ENCODE measurements around the gene KRTAP10-11.
"Not testable (repeated sequence)": the region's sequence is repeated elsewhere in the genome, so short reads cannot be mapped to it uniquely, and the experiment has no call there.

KRTAP10-11 gene

DNA sequence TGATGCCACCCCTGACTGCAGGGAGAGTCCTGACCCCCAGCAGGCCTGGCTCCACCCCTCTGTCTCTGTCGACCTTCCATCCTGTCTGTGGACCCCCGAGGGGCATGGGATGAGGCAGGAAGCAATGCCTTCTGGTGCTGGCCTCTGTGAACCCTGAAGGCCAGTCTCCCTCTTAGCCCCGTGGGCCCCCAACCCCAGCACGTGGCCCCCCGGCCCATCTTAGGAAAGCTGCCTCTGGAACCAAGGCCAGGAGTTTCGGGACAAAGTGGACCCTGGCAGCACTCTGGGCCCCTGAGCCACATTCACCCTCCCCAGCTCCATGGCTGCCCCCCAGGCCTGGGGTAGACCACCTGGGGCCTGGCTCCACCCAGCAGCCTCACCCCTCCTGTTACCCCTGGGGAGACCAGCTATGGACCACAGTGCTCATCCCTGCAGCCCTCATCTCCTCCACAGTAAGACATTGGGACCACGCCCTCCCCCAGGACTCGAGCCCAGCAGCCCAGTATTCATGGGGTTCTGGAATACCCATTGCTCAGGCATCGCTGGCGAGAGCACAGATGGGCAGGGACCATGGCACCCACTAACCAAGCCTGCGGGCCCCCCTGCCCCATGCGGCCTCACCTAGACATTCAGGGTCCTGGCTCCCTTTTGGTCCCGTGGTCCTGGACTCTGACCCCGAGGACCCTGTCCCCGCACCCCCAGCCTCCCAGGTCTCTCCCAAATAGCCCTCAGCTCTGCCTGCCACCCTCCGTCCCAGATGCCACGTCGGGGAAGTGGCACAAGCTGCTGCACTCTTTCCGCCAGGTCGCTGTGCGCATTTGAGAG, 7.5 kb upstream of the KRTAP10-11 start:
- H3K36me3 ChIP-seq (ENCODE audit: control insufficient read depth, insufficient read depth, low read length); H3K4me3 ChIP-seq (ENCODE audit: insufficient read depth, low read depth, low read length); H3K9me3 ChIP-seq (ENCODE audit: control insufficient read depth, low read length); H3K27ac ChIP-seq (ENCODE audit: insufficient read depth, low read depth, low read length, poor library complexity, severe bottlenecking); H3K27me3 ChIP-seq (ENCODE audit: control insufficient read depth, insufficient read depth, low read length, poor library complexity, severe bottlenecking): not testable (repeated sequence)
- WGBS, 2 experiments: 91 to 95% methylated on average over 19 to 20 of the region's 21 CpGs
- H3K4me1 ChIP-seq (ENCODE audit: control insufficient read depth, insufficient read depth, low read length): peaks cover 12% of the 10 kb centered on the region

DNA sequence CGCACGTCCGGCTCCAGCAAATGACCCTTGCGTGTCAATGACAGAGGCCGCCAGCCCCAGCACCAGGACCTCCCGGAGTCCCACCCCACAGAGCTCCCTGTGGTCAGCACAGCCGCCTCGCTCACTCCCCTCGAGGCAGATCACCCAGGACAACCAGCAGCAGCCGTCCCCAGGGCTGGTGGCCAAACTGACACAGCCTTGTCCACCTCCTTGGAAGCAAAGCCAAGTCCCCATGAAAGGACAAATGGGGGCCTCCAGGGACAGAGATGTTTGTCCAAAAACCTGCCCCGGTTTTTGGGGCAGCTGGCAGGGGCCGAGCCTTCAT, 6.9 kb upstream of the KRTAP10-11 start:
- WGBS, 2 experiments: 96% methylated on average over 12 of the region's 12 CpGs
- no peak overlapping the region for H3K4me3 ChIP-seq (ENCODE audit: insufficient read depth, low read depth, low read length)
- peaks cover 2% of the 10 kb centered on the region for H3K9me3 ChIP-seq (ENCODE audit: control insufficient read depth, low read length)
- H3K36me3 ChIP-seq (ENCODE audit: control insufficient read depth, insufficient read depth, low read length): no peaks in the 10 kb centered on the region
- H3K4me1 ChIP-seq (ENCODE audit: control insufficient read depth, insufficient read depth, low read length): peaks cover 12% of the 10 kb centered on the region
- H3K27ac ChIP-seq (ENCODE audit: insufficient read depth, low read depth, low read length, poor library complexity, severe bottlenecking): no peak overlapping the region
- no peaks in the 10 kb centered on the region for H3K27me3 ChIP-seq (ENCODE audit: control insufficient read depth, insufficient read depth, low read length, poor library complexity, severe bottlenecking)

DNA sequence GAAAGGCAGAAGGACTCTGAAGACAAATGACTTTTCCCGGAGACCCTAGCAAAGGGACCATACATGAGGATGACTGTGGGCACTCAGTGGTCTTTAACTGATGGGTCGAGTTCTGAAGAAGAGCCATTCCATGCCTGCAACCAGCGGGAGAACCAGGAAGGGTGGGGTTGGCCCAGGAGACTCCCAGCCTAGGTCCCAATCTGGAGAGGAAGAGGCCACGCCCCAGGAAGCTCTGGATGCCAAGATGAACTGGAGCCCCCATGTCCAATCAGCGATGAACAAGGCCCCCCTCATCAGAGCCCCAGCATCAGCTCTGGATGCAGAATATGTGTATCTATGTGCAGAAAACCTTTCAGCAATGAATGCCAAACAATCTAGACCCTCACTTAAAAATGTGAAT, 5.5 kb upstream of the KRTAP10-11 start:
- Histone ChIP-seq H3K4me1 (ENCODE audit: control insufficient read depth, insufficient read depth, low read length) (peaks cover 12% of the 10 kb centered on the region), H3K36me3 (ENCODE audit: control insufficient read depth, insufficient read depth, low read length) (no peaks in the 10 kb centered on the region), H3K27ac (ENCODE audit: insufficient read depth, low read depth, low read length, poor library complexity, severe bottlenecking) (no peak overlapping the region), H3K9me3 (ENCODE audit: control insufficient read depth, low read length) (peaks cover 2% of the 10 kb centered on the region), H3K27me3 (ENCODE audit: control insufficient read depth, insufficient read depth, low read length, poor library complexity, severe bottlenecking) (no peaks in the 10 kb centered on the region), H3K4me3 (ENCODE audit: insufficient read depth, low read depth, low read length) (no peak overlapping the region)
- WGBS, 2 experiments: 93 to 94% methylated on average over 5 of the region's 5 CpGs

DNA sequence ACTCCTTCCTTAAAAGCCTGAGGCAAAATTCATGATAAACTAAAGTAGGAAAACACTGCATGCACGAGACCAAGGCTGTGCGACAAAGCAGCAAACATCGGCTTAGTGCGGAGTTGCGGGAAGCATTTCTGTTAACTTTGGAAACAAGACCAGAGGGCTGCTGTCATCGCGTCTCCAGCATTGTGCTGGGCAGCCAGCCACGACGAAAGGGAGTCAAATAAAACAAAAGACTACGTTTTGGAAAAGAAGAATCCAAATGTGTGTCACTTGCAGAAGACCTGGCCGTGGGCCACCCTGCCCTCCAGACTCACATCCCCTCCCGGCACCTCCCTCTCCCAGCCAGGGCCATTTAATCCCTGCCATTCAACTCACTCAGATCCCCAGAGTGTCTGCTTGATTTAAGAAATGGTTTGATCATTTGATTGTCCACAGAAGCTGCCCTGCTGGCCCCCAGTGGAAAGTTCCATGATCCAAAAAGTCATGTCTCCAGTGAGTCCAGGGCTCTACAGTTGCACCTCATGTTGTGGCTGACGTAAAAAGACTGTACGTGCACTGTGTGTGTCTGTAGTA, 2.4 kb upstream of the KRTAP10-11 start:
- Histone ChIP-seq H3K9me3 (ENCODE audit: control insufficient read depth, low read length) (peaks cover 2% of the 10 kb centered on the region), H3K4me3 (ENCODE audit: insufficient read depth, low read depth, low read length) (no peak overlapping the region), H3K27me3 (ENCODE audit: control insufficient read depth, insufficient read depth, low read length, poor library complexity, severe bottlenecking) (no peaks in the 10 kb centered on the region), H3K4me1 (ENCODE audit: control insufficient read depth, insufficient read depth, low read length) (peaks cover 11% of the 10 kb centered on the region), H3K36me3 (ENCODE audit: control insufficient read depth, insufficient read depth, low read length) (no peaks in the 10 kb centered on the region), H3K27ac (ENCODE audit: insufficient read depth, low read depth, low read length, poor library complexity, severe bottlenecking) (no peak overlapping the region)
- 81 to 86% methylated on average over 14 of the region's 14 CpGs for WGBS, 2 experiments

DNA sequence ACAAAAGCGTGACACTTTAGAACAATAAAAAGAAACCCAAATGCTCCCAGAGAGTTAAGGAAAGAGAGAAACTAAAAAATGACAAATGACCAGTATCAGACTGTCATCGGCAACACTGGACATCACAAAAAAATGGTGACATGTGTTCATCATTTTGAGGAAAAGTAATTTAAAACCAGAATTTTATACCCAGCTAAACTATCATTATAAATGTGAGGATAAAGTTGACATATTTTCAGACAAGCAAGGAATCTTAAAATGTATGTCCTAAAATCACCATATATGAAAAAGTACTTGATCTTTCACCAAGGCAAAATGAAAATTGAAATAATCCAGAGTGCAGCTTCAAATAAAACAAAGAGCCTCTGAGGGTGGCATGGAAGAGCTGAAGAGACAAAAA, 1.3 kb upstream of the KRTAP10-11 start:
- no peaks in the 10 kb centered on the region for H3K36me3 ChIP-seq (ENCODE audit: control insufficient read depth, insufficient read depth, low read length)
- no peaks in the 10 kb centered on the region for H3K27me3 ChIP-seq (ENCODE audit: control insufficient read depth, insufficient read depth, low read length, poor library complexity, severe bottlenecking)
- no peak overlapping the region for H3K4me3 ChIP-seq (ENCODE audit: insufficient read depth, low read depth, low read length)
- peaks cover 11% of the 10 kb centered on the region for H3K4me1 ChIP-seq (ENCODE audit: control insufficient read depth, insufficient read depth, low read length)
- no peak overlapping the region for H3K27ac ChIP-seq (ENCODE audit: insufficient read depth, low read depth, low read length, poor library complexity, severe bottlenecking)
- 80 to 88% methylated on average over 2 of the region's 2 CpGs for WGBS, 2 experiments
- peaks cover 2% of the 10 kb centered on the region for H3K9me3 ChIP-seq (ENCODE audit: control insufficient read depth, low read length)

DNA sequence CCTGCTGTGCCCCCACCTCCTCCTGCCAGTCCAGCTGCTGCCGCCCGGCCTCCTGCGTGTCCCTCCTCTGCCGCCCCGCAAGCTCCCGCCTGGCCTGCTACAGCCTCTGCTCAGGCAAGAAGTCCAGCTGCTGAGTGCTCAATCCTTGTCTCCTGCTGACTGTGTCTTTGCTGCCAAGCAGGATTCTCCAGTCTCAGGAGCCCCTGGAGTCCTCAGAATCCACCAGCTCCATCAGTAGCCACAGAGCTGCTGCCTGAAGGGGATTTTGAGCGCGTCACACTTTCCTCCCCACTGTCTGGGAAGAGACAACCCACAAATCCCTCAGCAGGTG, 973 bp downstream of the KRTAP10-11 start:
- H3K9me3 ChIP-seq (ENCODE audit: control insufficient read depth, low read length): peaks cover 2% of the 10 kb centered on the region
- H3K4me1 ChIP-seq (ENCODE audit: control insufficient read depth, insufficient read depth, low read length): peaks cover 11% of the 10 kb centered on the region
- 66 to 70% methylated on average over 8 of the region's 8 CpGs for WGBS, 2 experiments
- H3K27ac ChIP-seq (ENCODE audit: insufficient read depth, low read depth, low read length, poor library complexity, severe bottlenecking): no peak overlapping the region
- H3K27me3 ChIP-seq (ENCODE audit: control insufficient read depth, insufficient read depth, low read length, poor library complexity, severe bottlenecking): no peaks in the 10 kb centered on the region
- no peak overlapping the region for H3K4me3 ChIP-seq (ENCODE audit: insufficient read depth, low read depth, low read length)
- H3K36me3 ChIP-seq (ENCODE audit: control insufficient read depth, insufficient read depth, low read length): no peaks in the 10 kb centered on the region

DNA sequence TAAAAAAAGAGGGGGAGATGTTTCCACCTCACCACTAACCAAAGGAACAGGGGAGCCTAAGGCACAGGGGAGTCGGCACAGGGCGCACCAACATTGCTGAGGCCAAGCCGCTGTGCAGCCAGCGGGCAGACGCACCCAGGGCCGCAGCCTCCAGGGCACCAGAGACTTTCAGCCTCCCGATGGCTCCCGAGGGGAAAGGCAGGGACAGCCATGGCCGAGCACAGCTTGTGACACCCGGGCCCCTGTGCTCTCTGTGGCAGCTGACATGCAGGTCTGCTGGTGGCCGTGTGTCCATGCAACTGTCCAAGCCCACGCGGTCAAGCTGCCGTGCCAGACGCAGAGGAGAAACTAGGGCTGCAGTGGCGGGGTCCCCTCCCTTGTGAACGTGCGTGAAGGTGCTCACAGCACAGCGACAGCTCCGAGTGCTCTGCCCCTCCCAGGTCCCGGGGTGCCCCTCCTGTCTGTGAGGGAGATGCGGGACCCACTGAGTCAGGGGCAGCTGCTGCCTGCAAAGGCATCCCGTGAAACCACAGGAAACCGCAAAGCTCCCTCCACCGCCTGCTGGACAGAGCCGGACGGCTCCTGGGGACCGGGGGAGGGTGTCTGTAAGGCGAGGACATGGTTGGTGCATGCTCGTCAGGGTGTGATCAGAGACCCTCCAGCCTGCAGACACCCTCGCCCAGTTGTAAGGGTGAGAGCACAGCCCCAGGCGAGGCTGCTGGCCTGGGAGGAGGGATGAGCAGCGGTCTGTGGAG, 2.5 kb downstream of the KRTAP10-11 start:
- H3K27ac ChIP-seq (ENCODE audit: insufficient read depth, low read depth, low read length, poor library complexity, severe bottlenecking): no peak overlapping the region
- H3K4me1 ChIP-seq (ENCODE audit: control insufficient read depth, insufficient read depth, low read length): peaks cover 11% of the 10 kb centered on the region
- H3K36me3 ChIP-seq (ENCODE audit: control insufficient read depth, insufficient read depth, low read length): no peaks in the 10 kb centered on the region
- WGBS, 2 experiments: 93 to 94% methylated on average over 33 of the region's 33 CpGs
- H3K27me3 ChIP-seq (ENCODE audit: control insufficient read depth, insufficient read depth, low read length, poor library complexity, severe bottlenecking): no peaks in the 10 kb centered on the region
- H3K9me3 ChIP-seq (ENCODE audit: control insufficient read depth, low read length): peaks cover 2% of the 10 kb centered on the region
- no peak overlapping the region for H3K4me3 ChIP-seq (ENCODE audit: insufficient read depth, low read depth, low read length)

DNA sequence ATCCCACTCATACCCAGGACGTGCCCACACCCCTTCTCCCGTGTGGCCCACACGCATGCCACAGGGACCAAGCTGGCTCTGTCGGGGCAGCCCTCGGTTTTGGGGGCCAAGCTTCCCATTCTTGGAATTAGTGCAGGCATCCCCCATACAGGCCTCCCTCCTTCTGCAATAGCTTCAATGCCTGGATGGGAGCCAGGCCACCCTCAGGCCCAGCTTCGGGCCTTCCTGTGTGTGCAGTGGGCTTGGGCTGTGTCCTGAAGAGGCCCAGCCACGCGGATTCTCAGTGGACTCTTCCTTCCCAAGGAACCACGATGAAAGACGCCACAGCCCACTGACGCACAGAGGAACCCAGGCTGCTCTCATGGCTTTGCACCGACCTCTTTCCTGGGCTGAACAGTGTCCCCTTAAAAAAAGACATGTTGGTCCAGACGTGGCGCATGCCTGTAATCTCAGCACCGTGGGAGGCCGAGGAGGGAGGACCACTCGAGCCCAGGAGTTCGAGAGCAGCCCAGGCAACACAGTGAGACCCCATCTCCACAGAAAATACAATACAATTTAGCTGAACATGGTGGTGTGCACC, 3.4 kb downstream of the KRTAP10-11 start:
- no peaks in the 10 kb centered on the region for H3K9me3 ChIP-seq (ENCODE audit: control insufficient read depth, low read length)
- no peak overlapping the region for H3K27ac ChIP-seq (ENCODE audit: insufficient read depth, low read depth, low read length, poor library complexity, severe bottlenecking)
- no peak overlapping the region for H3K4me3 ChIP-seq (ENCODE audit: insufficient read depth, low read depth, low read length)
- H3K4me1 ChIP-seq (ENCODE audit: control insufficient read depth, insufficient read depth, low read length): peaks cover 11% of the 10 kb centered on the region
- WGBS, 2 experiments: 93 to 96% methylated on average over 18 of the region's 18 CpGs
- H3K36me3 ChIP-seq (ENCODE audit: control insufficient read depth, insufficient read depth, low read length): no peaks in the 10 kb centered on the region
- no peaks in the 10 kb centered on the region for H3K27me3 ChIP-seq (ENCODE audit: control insufficient read depth, insufficient read depth, low read length, poor library complexity, severe bottlenecking)

DNA sequence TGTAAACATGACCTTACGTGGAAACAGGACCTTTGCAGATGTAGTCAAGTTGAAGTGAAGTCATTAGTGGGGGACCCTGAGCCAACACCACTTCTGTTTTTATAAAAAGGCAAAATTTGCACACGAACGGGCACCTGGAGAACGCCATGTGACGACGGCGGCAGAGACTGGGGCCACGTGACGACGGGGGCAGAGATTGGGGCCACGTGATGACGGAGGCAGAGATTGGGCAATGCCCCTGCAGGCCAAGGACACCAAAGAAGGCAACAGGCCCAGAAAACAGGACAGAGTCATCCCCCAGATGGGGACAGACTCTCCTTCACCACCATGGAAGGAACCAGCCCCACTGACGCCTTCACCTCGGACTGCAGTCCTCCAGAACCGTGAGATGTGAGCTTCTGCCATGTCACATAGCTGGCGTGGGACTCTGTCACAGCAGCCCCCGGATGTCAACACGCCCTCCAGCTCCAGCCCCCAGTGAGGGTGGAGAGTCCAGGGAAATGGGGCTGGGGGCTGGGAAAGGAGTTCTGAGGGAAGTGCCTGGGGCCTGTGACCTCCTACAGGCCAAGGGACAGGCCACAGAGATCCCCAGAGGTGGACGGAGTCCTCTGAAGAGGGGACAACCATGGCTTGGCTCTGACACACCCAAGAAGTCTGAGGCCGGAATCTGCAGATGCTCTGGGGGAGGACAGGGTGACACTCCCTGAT, 4.2 kb downstream of the KRTAP10-11 start:
- H3K36me3 ChIP-seq (ENCODE audit: control insufficient read depth, insufficient read depth, low read length): no peaks in the 10 kb centered on the region
- WGBS, 2 experiments: 92 to 93% methylated on average over 20 of the region's 20 CpGs
- H3K4me3 ChIP-seq (ENCODE audit: insufficient read depth, low read depth, low read length): no peak overlapping the region
- H3K9me3 ChIP-seq (ENCODE audit: control insufficient read depth, low read length): no peaks in the 10 kb centered on the region
- no peak overlapping the region for H3K27ac ChIP-seq (ENCODE audit: insufficient read depth, low read depth, low read length, poor library complexity, severe bottlenecking)
- H3K4me1 ChIP-seq (ENCODE audit: control insufficient read depth, insufficient read depth, low read length): peaks cover 11% of the 10 kb centered on the region
- no peaks in the 10 kb centered on the region for H3K27me3 ChIP-seq (ENCODE audit: control insufficient read depth, insufficient read depth, low read length, poor library complexity, severe bottlenecking)

All from ectodermal cell (in vitro differentiated cells).